Ascending aorta (tissue), 2 donors: ENCODE measurements around the gene SCMH1. TPM values are rescaled to one million over a fixed set of nuclear protein-coding genes. Genes with fewer than 3 reads are reported as not detected.

Experiments used
- DNase-seq, 2 donors: peaks; one replicate each; pipeline ENCODE4 v3.0.0-alpha.2; 2019; ENCODE audit warnings: low spot score in 2 of 2
- H3K27ac ChIP-seq, 2 donors: fragments of 200-600 bp; sonication (generic); one replicate each; pipeline ENCODE4 v1.5.1; 2016 to 2017; ENCODE audit warnings: mild to moderate bottlenecking in 1 of 2
- H3K27me3 ChIP-seq: fragments of 200-600 bp; sonication (generic); one replicate; pipeline ENCODE4 v1.5.1; 2017
- H3K36me3 ChIP-seq, 2 donors: fragments of 200-600 bp; sonication (generic); one replicate each; pipeline ENCODE4 v1.5.1; 2016
- H3K4me1 ChIP-seq, 2 donors: fragments of 200-600 bp; sonication (generic); one replicate each; pipeline ENCODE4 v1.5.1; 2016 to 2017; ENCODE audit warnings: mild to moderate bottlenecking in 1 of 2
- H3K4me3 ChIP-seq, 2 donors: fragments of 200-600 bp; sonication (generic); one replicate each; pipeline ENCODE4 v1.5.1; 2016 to 2017; ENCODE audit warnings: mild to moderate bottlenecking in 1 of 2
- H3K9me3 ChIP-seq, 2 donors: fragments of 200-600 bp; sonication (generic); one replicate each; pipeline ENCODE4 v1.5.1; 2016
- intact Hi-C: fragments of 100-400 bp; cut with DNase I; formaldehyde crosslinking; loops from one replicate; pipeline ENCODE4 v1.15.1; 2023
- total RNA-seq: library from RNA; depleted of rRNA; stranded (reverse); fragments of >200 nt; gene quantifications from one replicate; pipeline ENCODE4 v1.1.0, GENCODE V29; 2016
- TF ChIP-seq, protein P1 (sequence below), 3 experiments: fragments of 200-600 bp in 2 of 3; fragments of 450-650 bp in 1 of 3; sonication (generic) in 2 of 3; IDR thresholded peaks; one replicate each; pipeline ENCODE4 v1.5.1; 2016 to 2019; ENCODE audit warnings: antibody characterized with exemption in 3 of 3, mild to moderate bottlenecking in 1 of 3, moderate library complexity in 1 of 3

SCMH1 gene
- total RNA-seq, 1 donor from 2014 or later, result 55.9 TPM

DNA sequence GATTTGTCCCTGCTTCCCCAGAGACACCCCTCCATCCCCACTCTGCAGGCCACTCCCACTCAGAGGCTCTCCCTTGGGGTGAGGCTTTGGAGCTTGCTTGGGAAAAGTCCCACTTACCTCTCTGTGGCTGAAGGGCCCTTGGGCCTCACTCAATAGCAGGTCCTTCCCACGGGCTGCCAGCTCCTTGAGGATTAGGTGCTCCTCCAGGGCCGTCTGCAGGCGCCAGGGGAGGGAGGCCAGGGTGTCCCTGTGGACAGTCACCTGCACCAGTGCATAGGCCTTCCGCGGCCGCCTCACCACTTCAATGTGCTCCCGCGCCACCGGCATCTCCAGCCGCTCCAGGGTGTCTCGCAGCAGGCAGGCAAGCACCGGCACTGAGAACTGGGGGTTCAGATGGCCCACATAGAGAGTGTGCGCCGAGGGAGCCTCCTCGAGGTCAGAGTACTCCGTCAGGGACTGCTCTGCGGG is 222.0 kb downstream of the SCMH1 start:
- no peak overlapping the region for H3K4me3 ChIP-seq
- H3K9me3 ChIP-seq, result no peaks in the 10 kb centered on the region
- intact Hi-C loops, result no loop called here
- H3K27ac ChIP-seq, result peak overlapping the region in 1 of 2 donors; percentile 36
- TF ChIP-seq, protein P1, sequence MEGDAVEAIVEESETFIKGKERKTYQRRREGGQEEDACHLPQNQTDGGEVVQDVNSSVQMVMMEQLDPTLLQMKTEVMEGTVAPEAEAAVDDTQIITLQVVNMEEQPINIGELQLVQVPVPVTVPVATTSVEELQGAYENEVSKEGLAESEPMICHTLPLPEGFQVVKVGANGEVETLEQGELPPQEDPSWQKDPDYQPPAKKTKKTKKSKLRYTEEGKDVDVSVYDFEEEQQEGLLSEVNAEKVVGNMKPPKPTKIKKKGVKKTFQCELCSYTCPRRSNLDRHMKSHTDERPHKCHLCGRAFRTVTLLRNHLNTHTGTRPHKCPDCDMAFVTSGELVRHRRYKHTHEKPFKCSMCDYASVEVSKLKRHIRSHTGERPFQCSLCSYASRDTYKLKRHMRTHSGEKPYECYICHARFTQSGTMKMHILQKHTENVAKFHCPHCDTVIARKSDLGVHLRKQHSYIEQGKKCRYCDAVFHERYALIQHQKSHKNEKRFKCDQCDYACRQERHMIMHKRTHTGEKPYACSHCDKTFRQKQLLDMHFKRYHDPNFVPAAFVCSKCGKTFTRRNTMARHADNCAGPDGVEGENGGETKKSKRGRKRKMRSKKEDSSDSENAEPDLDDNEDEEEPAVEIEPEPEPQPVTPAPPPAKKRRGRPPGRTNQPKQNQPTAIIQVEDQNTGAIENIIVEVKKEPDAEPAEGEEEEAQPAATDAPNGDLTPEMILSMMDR (IDR thresholded peaks at IDR 0.05), result no peak
- no peaks in the 10 kb centered on the region for H3K27me3 ChIP-seq
- H3K4me1 ChIP-seq, result peaks cover 0 to 3% of the 10 kb centered on the region in 2 donors
- peaks cover 21 to 42% of the 10 kb centered on the region in 2 donors for H3K36me3 ChIP-seq
- DNase-seq, result no peak

DNA sequence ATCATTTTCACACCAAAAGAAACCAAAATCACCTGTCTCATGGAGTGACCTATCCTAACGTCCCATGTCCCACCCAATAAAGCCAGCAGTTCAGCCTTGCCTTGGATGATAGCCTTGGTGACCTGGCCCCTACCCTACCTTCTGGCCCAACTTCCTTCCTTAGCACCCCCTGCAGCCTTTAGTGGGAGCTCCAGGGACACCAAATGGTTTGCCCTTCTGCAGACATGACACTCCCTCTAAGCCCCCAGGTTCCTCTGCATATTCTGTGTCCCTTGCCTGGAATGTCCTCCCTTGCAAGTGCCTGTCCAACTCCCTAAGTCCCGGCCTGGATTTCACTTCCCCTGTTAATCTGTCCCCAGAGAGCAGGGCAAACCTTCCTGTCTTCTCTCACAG is 222.8 kb downstream of the SCMH1 start:
- Histone ChIP-seq H3K4me3 (no peak overlapping the region), H3K27ac (no peak overlapping the region), H3K27me3 (no peaks in the 10 kb centered on the region), H3K36me3 (peaks cover 25 to 44% of the 10 kb centered on the region in 2 donors), H3K9me3 (no peaks in the 10 kb centered on the region), H3K4me1 (peaks cover 0 to 3% of the 10 kb centered on the region in 2 donors)
- no peak for DNase-seq
- intact Hi-C loops, result no loop called here
- TF ChIP-seq, protein P1 (IDR thresholded peaks at IDR 0.05), result no peak

DNA sequence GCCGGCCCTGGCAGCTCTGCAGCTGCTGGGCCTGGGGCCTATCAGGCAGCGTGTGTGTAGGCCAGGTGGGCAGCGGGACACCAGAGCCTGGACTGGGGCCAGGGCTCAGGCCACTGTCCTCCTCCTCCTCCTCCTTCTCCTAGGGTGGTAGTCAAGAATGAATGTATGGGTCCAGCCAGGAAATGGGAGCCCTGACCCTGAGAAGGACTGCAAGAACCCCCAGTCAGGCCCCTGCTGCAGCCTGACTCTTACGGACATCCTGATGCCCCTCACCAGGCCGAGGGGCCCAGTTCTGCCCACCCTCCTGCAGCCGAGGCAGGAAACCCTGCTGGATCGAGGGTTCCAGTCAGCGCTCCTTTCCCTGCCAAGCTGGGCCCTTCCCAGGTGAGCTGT is 224.1 kb downstream of the SCMH1 start:
- Histone ChIP-seq H3K9me3 (no peaks in the 10 kb centered on the region), H3K27ac (no peak overlapping the region), H3K36me3 (peaks cover 31 to 57% of the 10 kb centered on the region in 2 donors), H3K4me1 (peaks cover 3% of the 10 kb centered on the region in 2 donors), H3K4me3 (no peak overlapping the region), H3K27me3 (no peaks in the 10 kb centered on the region)
- no peak for DNase-seq
- TF ChIP-seq, protein P1 (IDR thresholded peaks at IDR 0.05), result no peak
- intact Hi-C loops, result no loop called here

DNA sequence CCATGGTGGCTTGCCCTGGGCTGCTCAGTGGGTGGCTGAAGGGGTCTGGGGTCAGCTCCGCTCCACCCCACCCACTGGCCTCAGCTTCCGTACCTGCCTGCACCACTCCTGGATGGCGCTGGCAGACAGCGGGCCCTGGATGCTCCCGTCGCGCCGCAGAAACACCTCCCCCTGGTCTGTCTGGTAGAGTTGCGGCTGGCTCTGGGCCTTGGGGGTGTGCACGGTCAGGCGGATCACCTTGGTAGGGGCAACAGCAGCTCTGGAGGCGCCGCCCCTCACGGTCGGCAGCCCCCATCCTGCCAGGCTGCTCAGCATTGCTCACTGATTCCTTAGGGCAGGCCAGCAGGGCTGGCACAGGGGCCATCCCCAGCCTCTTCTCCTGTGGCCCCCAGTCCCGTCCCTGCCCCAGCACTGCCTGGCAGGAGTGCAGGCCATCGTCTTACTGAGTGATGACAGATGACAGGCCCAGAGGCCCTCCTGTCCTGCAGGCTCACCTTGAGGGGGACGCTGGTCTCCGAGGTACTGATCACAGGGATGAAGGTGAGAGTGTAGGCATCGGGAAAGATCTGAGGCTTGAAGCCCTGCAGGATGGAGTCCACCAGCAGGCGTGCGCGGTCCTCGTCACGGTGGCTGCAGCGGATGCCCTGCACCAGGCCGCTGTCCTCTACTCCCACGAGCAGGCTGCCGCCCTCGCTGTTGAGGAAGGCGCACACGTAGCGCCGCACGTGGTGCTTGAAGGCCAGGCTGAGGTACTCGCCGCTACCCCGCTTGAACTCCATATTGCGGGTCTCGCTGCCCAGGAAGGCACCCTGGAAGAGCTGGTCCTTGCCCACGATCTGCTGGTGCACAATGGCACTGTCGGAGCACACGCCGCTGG is 224.7 kb downstream of the SCMH1 start:
- Histone ChIP-seq H3K9me3 (no peaks in the 10 kb centered on the region), H3K27me3 (no peaks in the 10 kb centered on the region), H3K27ac (no peak overlapping the region), H3K36me3 (peaks cover 36 to 64% of the 10 kb centered on the region in 2 donors), H3K4me1 (peaks cover 3% of the 10 kb centered on the region in 2 donors), H3K4me3 (no peak overlapping the region)
- intact Hi-C loops, result no loop called here
- no peak for DNase-seq
- TF ChIP-seq, protein P1 (IDR thresholded peaks at IDR 0.05), result no peak

DNA sequence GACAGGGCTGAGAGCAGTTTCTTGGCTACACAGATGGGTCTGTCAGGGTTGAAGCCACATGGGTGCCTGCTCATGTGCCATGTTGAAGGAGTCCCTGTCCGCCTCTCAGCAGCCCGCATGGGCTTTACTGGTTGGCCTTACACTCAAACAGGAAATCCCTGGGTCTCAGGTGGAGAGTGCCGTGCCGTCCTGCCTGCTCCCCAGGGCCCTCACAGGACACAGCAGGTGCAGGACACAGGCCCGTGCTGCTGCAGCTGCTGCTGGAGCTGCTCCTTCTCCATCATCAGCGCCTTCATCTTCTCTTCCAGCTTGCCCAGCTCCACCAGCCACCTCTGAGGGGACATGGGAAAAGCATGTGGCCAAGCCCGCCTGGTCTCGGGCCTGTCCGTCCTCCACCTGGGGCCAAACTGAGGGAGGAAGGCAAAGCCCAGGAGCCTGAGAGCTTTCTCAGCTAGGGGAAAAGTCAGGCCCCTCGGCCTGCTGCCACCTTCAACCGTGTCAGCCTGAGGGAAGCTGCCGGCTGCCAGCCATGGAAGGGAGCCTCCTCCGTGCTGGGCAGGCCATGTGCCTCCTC is 226.1 kb downstream of the SCMH1 start:
- no peaks in the 10 kb centered on the region for H3K27me3 ChIP-seq
- H3K36me3 ChIP-seq, result peaks cover 49 to 78% of the 10 kb centered on the region in 2 donors
- intact Hi-C loops, result no loop called here
- H3K4me3 ChIP-seq, result no peak overlapping the region
- TF ChIP-seq, protein P1 (IDR thresholded peaks at IDR 0.05), result no peak
- no peak for DNase-seq
- no peak overlapping the region for H3K27ac ChIP-seq
- H3K4me1 ChIP-seq, result peaks cover 0 to 3% of the 10 kb centered on the region in 2 donors
- H3K9me3 ChIP-seq, result no peaks in the 10 kb centered on the region
